Stimulated activated CD4-positive, alpha-beta T cell treated with anti-CD3 and anti-CD28 coated beads, Interleukin-4, amount 100 ng/mL, for 24 hours (primary cell): ENCODE results near the gene GRIK4.
"Not testable (repeated sequence)": the region's sequence is repeated elsewhere in the genome, so short reads cannot be mapped to it uniquely, and the experiment has no call there.

ENCODE experiments used
- DNase-seq: peaks from one replicate; pipeline ENCODE4 v3.0.0-alpha.2; 2020

Gene GRIK4

DNA sequence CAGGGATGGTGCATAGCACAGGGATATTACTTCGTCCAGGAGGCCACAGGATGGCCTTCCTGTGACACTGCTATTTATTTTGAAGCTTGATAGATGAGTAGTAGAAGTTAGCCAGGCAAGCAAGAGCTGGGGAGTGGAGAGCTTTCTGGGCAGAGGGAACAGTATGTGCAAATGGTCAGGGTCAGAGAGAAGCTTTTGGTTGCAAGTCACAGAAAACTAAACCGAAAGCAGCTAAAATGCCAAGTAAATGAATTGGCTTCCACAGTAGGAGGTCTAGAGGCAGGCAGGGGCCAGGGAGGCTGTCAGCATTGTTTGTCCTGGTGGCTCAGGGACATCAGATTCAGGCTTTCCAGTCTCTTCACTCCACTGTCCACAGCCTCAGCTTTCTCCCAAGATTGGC lies 247.5 kb downstream of the GRIK4 start:
- DNase-seq = no peak

- not testable (repeated sequence) for DNase-seq
Observed at GRCh38 chr11:120765710-120766109, 254.2 kb downstream of the GRIK4 start.

DNA sequence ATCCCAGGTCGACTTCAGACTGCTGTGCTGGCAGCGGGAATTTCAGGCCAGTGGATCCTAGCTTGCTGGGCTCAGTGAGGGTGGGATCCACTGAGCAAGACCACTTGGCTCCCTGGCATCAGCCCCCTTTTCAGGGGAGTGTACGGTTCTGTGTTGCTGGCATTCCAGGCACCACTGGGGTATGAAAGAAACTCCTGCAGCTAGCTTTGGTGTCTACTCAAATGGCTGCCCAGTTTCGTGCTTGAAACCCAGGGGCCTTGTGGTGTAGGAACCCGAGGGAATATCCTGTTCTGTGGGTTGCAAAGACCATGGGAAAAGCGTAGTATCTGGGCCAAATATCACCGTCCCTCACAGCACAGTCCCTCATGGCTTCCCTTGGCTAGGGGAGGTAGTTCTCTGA lies 254.8 kb downstream of the GRIK4 start:
- no peak for DNase-seq

- DNase-seq = no peak
Observed at GRCh38 chr11:120768949-120769348, 257.4 kb downstream of the GRIK4 start.

DNA sequence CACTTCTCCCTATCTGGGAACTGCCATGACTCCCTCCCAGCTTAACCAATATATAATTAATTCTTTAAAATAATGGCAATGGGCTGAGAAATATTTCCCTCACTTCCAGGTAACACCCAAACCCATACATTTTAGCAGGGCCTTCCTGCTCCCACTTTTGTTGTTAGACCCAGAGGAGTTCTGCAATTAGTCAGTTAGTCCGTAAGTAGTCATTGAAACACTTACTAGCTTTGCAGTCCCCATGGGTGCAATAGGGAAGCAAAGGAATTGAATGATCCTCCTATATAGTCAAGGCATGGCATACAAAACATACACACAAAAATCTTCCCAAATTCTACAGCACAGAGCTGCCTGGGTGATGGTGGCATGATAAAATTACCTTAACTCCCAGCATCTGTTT lies 258.4 kb downstream of the GRIK4 start:
- DNase-seq = no peak

- no peak for DNase-seq
Observed at GRCh38 chr11:120771551-120772060, 260.1 kb downstream of the GRIK4 start.

DNA sequence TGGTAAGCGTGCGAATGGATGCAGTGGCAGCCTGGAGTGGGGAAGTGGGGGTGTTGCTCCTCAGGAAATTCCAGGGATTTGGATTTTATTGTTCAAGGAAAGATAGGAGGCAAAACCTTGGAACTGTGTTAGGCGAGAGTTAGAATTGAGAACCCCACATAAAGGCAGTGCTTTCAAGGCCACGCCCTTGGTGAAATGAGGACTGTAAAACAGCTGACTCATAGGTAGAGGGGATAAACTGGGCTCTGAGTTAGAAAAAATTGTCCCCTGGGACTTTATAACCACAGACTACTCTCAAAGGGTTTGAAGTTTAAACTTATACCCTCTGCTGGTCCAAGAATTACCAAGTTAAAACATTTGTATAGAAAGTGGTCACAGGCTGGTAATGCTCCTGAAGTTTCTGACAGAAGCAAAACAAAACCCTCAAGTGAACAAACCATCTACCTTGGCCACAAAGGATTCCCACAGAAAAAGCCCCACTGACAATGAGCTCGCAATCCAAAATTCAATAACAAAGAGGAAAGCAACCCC lies 262.0 kb downstream of the GRIK4 start:
- DNase-seq = no peak

GRCh38 chr11:120774591-120775386 lies 263.2 kb downstream of the GRIK4 start:
- no peak for DNase-seq

DNA sequence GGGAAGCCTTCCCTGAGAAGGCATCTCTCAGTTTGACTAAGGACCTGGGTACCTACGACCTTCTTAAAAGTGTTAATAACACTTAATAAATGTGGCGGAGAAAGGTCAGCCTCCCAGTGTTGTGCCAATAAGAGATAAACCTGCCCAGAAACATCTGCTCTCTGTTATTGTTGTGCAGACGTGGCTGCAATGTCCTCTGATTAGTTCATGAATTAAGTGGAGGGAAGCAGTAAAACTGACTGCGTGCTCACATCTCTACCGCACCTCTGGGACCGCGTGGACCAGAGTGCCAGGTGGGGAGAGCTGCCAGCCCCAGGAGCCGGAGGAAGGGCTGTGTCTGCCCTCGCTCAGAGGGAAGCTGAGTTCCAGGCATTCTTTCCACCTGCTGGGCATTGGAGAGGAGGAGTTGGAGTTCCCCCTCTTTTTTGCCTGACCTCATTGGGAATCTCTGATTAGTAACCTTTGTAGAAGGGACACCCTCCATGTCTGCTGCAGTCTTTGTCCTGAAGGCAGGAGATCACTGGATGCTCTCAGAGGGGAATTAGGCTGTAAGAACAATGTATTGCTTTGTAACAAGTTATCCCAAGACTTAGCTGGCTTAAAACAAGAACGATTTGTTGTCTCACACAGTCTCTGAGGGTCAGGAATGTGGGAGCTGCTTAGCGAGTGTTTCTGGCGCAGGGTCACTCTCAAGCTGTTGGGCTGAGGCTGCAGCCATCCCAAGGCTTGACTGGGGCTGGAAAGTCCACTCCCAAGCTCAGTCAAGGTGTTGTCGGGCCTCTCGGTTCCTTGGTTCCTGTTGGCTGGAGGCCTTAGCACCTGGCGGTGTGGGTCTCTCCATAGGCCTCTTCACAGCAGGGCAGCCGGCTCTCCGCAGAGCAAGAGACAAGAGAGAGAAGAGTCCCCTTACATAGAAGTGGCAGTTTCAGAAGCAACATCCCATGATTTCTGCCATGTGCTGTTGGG lies 264.7 kb downstream of the GRIK4 start:
- DNase-seq = no peak

DNA sequence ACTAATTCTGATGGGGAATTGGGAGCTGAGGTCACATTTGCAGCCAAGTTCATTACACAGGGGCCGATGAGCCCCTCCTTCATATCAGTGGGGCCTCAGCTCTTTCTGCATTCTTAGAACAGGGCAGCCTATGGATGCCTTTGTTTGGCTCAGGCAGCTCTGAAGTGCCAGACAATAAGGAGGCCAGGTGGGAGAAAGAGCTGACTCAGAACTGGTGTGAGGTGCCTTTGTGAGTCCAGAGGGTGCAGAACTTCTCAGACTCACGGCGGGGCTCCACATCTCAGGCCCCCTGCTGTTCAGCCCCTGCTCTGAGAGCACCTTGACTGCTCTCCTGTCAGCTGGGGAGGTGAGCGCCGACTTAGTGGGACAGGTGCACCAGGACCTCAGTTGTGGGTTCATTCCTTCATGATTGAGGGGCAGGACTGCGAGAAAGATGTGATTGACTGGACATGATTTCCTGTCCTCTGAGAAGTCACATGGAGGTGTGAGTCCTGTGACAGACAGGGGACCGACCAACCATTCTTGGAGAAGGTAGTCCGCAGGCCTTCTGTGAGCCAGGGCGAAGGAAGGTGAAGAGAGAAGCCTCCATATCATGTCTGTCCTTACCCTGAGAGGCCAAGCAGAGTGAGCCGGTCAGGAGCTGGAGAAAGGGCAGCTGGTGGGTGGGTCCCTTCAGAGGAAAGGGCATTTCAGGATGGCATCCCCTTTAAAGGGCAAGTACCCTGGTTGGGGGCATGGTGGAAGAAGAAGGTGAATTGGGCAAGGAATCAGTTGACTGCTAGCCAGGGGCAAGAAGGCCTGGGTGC lies 267.3 kb downstream of the GRIK4 start:
- DNase-seq = no peak

- DNase-seq = no peak
Observed at GRCh38 chr11:120780239-120780638, 268.7 kb downstream of the GRIK4 start.

GRCh38 chr11:120781486-120782120 lies 270.1 kb downstream of the GRIK4 start:
- no peak for DNase-seq

GRCh38 chr11:120784566-120785251 lies 273.2 kb downstream of the GRIK4 start:
- no peak for DNase-seq

- no peak for DNase-seq
Observed at GRCh38 chr11:120785576-120785975, 274.0 kb downstream of the GRIK4 start.

DNA sequence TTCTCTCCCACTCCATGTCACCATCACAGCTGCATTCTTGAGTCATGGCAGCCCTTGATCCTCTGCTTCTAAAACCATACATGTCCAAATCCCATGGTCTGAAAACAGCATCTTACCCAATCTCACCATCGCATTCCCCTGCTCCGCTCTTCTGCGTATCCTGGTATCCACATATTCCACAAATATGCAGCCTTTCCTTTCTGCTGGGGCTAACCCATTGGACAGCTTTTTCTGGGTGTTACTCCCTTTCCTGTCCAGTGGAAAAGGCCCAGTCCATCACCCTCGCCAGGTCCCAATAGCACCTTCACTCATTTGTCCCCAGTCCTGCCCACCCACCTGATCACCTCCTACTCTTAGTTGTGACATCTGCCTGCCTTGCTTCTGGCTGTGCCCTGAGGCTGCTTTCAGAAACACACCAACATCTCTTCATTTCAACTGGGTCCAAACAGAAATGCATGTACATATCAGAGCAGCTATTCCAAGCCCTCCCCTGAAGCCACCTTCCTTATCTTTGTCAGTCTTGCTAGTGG lies 274.7 kb downstream of the GRIK4 start:
- DNase-seq = no peak

- not testable (repeated sequence) for DNase-seq
Observed at GRCh38 chr11:120787224-120787623, 275.7 kb downstream of the GRIK4 start.

DNA sequence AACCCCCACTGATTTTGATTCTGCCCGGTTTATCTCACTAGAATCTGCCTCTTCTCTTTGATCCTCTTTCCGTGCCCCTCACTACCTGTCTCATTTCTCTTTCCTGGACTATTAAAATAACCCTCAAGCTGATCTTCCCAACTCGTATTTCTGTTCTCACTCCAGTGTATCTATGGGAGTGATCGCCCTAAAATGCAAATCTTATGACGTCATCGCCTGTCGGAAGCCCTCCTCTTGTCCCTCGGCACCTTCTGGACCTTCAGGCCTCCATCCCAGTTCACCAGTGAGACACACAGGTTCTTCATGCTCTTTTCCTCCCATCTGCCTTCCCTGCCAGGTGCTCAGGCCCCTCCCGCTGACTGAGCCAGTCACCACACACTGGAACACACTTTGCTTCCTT lies 277.8 kb downstream of the GRIK4 start:
- no peak for DNase-seq

- DNase-seq = no peak
Observed at GRCh38 chr11:120792306-120792705, 280.8 kb downstream of the GRIK4 start.

DNA sequence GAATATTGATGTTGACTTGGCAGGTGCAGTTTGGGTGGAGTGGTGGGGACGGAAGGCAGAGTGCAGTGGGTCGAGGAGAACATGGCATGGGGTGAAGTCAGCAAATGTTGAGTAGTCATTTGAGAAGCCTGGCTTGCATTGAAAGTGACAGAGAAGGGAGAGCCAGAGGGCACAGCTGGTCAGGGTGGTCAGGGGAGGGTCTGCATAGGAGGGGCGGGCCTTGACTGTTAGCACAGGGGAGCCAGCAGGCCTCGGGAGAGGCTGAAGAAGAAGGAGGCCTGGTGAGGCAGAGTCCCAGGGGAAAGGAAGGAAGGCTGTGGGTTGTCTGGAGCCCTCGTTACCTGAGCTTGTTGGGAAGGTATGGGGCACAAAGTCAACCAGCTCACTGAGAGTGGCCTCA lies 281.6 kb downstream of the GRIK4 start:
- no peak for DNase-seq

- no peak for DNase-seq
Observed at GRCh38 chr11:120793806-120794479, 282.4 kb downstream of the GRIK4 start.

DNA sequence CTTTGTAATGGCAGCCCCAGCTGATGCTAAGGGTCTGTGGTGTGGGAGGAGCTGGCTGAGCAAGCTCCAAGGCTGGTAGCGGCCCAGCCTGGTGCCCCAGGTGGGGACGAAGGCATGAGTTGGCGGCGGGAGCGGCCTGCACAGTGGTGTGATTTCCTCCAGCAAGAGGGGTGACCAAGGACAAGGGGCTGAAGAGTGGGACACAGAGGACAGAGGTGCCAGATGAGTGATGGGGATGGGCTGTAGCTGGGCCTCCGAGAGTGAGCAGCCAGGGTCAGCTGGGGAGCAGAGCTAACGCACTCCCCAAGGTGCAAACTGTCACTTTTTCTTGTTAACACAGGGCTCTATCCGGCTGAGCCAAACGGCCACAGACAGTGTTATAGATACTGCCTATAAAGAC lies 283.2 kb downstream of the GRIK4 start:
- DNase-seq = no peak
